Ascending aorta (tissue), 2 donors: ENCODE data around the gene ADAM19. TPM values are rescaled to one million over a fixed set of nuclear protein-coding genes. Genes with fewer than 3 reads are reported as not detected.

Experiments
- DNase-seq, 2 donors: peaks; one replicate each; pipeline ENCODE4 v3.0.0-alpha.2; 2019; ENCODE audit warnings: low spot score in 2 of 2
- H3K27ac ChIP-seq, 2 donors: fragments of 200-600 bp; sonication (generic); one replicate each; pipeline ENCODE4 v1.5.1; 2016 to 2017; ENCODE audit warnings: mild to moderate bottlenecking in 1 of 2
- H3K27me3 ChIP-seq: fragments of 200-600 bp; sonication (generic); one replicate; pipeline ENCODE4 v1.5.1; 2017
- H3K36me3 ChIP-seq, 2 donors: fragments of 200-600 bp; sonication (generic); one replicate each; pipeline ENCODE4 v1.5.1; 2016
- H3K4me1 ChIP-seq, 2 donors: fragments of 200-600 bp; sonication (generic); one replicate each; pipeline ENCODE4 v1.5.1; 2016 to 2017; ENCODE audit warnings: mild to moderate bottlenecking in 1 of 2
- H3K4me3 ChIP-seq, 2 donors: fragments of 200-600 bp; sonication (generic); one replicate each; pipeline ENCODE4 v1.5.1; 2016 to 2017; ENCODE audit warnings: mild to moderate bottlenecking in 1 of 2
- H3K9me3 ChIP-seq, 2 donors: fragments of 200-600 bp; sonication (generic); one replicate each; pipeline ENCODE4 v1.5.1; 2016
- CTCF ChIP-seq, 3 experiments: fragments of 200-600 bp in 2 of 3; fragments of 450-650 bp in 1 of 3; sonication (generic) in 2 of 3; IDR thresholded peaks; one replicate each; pipeline ENCODE4 v1.5.1; 2016 to 2019; ENCODE audit warnings: antibody characterized with exemption in 3 of 3, mild to moderate bottlenecking in 1 of 3, moderate library complexity in 1 of 3
- intact Hi-C: fragments of 100-400 bp; cut with DNase I; formaldehyde crosslinking; loops from one replicate; pipeline ENCODE4 v1.15.1; 2023
- total RNA-seq: library from RNA; depleted of rRNA; stranded (reverse); fragments of >200 nt; gene quantifications from one replicate; pipeline ENCODE4 v1.1.0, GENCODE V29; 2016

Gene ADAM19
- total RNA-seq, 1 donor from 2014 or later = 11.7 TPM

- TF ChIP-seq CTCF (IDR thresholded peaks at IDR 0.05) = no peak
- Histone ChIP-seq H3K4me1 (peaks cover 3 to 4% of the 10 kb centered on the region in 2 donors), H3K9me3 (no peaks in the 10 kb centered on the region), H3K4me3 (no peak overlapping the region), H3K27me3 (no peaks in the 10 kb centered on the region), H3K36me3 (no peaks in the 10 kb centered on the region), H3K27ac (no peak overlapping the region)
- DNase-seq = no peak
- intact Hi-C loops = no loop called here
These were observed 32.0 kb upstream of the ADAM19 start for GRCh38 chr5:157607371-157608161.

- H3K4me3 ChIP-seq = no peak overlapping the region
- no peak for TF ChIP-seq CTCF (IDR thresholded peaks at IDR 0.05)
- no peaks in the 10 kb centered on the region for H3K27me3 ChIP-seq
- no peaks in the 10 kb centered on the region for H3K36me3 ChIP-seq
- DNase-seq = no peak
- no peak overlapping the region for H3K27ac ChIP-seq
- no peaks in the 10 kb centered on the region for H3K9me3 ChIP-seq
- intact Hi-C loops = no loop called here
- H3K4me1 ChIP-seq = peaks cover 3 to 4% of the 10 kb centered on the region in 2 donors
These were observed 30.5 kb upstream of the ADAM19 start for GRCh38 chr5:157606046-157606445.

GRCh38 chr5:157603333-157604190, 28.0 kb upstream of the ADAM19 start:
- no peak for TF ChIP-seq CTCF (IDR thresholded peaks at IDR 0.05)
- no peak for DNase-seq
- intact Hi-C loops = no loop called here
- Histone ChIP-seq H3K4me3 (no peak overlapping the region), H3K9me3 (no peaks in the 10 kb centered on the region), H3K27ac (no peak overlapping the region), H3K36me3 (no peaks in the 10 kb centered on the region), H3K27me3 (no peaks in the 10 kb centered on the region), H3K4me1 (no peaks in the 10 kb centered on the region)

GRCh38 chr5:157602505-157602904, 26.9 kb upstream of the ADAM19 start:
- H3K27ac ChIP-seq = no peak overlapping the region
- TF ChIP-seq CTCF (IDR thresholded peaks at IDR 0.05) = no peak
- no peaks in the 10 kb centered on the region for H3K27me3 ChIP-seq
- no peaks in the 10 kb centered on the region for H3K9me3 ChIP-seq
- intact Hi-C loops = no loop called here
- no peak for DNase-seq
- H3K4me3 ChIP-seq = no peak overlapping the region
- H3K4me1 ChIP-seq = no peaks in the 10 kb centered on the region
- no peaks in the 10 kb centered on the region for H3K36me3 ChIP-seq

- intact Hi-C loops = no loop called here
- H3K4me1 ChIP-seq = no peaks in the 10 kb centered on the region
These were observed 24.7 kb upstream of the ADAM19 start for GRCh38 chr5:157600252-157600651.

More at GRCh38 chr5:157600252-157600651, 24.7 kb upstream of the ADAM19 start:
- Histone ChIP-seq H3K4me3 (no peak overlapping the region), H3K36me3 (no peaks in the 10 kb centered on the region), H3K27ac (no peak overlapping the region), H3K27me3 (no peaks in the 10 kb centered on the region), H3K9me3 (no peaks in the 10 kb centered on the region)
- TF ChIP-seq CTCF (IDR thresholded peaks at IDR 0.05) = no peak
- DNase-seq = no peak
